GM19328 (cell line): Measurements from ENCODE around the gene KRTAP1-4.
"Not testable (repeated sequence)": the region's sequence is repeated elsewhere in the genome, so short reads cannot be mapped to it uniquely, and the experiment has no call there.

ENCODE experiments used
- ATAC-seq: cut with Tn5 transposase; IDR thresholded peaks from one replicate; pipeline ENCODE4 v1.9.1; 2021; ENCODE audit warnings: mild to moderate bottlenecking, moderate library complexity; ENCODE audit not compliant: unreplicated experiment

Gene KRTAP1-4, protein sequence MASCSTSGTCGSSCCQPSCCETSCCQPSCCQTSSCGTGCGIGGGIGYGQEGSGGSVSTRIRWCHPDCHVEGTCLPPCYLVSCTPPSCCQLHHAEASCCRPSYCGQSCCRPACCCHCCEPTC

DNA sequence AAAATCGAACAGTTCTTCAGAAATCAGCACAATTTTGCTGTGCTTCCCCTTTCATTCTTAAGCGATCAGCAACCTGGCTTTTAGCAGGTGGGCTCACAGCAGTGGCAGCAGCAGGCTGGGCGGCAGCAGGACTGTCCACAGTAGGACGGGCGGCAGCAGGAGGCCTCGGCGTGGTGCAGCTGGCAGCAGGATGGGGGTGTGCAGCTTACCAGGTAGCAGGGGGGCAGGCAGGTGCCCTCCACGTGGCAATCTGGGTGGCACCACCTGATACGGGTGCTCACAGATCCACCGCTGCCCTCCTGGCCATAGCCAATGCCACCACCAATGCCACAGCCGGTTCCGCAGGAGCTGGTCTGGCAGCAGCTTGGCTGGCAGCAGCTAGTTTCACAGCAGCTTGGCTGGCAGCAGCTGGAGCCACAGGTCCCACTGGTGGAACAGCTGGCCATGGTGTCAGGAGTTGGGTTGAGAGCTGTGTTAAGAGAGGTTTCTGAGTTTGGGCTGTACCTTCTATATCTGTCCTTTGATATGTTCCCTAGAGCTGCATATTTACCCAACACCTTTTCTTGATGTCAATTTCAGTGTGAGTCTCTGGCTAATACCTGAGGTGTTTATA lies at the start of gene KRTAP1-4:
Gene KRTAP1-4, minus strand, starts transcription at position 563 of the 613 bp plus-strand sequence. Its CDS starts 117 bp downstream, at position 446.
- ATAC-seq: no peak

DNA sequence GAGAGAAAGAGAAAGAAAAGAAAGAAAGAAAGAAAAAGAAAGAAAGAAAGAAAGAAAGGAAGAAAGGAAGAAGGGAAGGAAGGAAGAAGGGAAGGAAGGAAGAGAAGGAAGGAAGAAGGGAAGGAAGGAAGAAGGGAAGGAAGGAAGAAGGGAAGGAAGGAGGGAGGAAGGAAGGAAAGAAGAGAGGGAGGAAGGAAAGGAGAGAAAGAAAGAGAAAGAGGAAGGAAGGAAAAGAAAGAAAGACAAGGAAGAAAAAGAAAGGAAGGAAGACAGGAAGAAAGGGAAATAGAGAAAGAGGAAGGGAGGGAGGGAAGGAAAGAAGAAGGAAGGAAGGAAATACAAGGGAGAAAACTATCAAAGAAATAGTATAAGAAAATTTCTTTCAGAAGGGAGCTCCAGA lies 46.8 kb upstream of the KRTAP1-4 start:
- no peak for ATAC-seq

DNA sequence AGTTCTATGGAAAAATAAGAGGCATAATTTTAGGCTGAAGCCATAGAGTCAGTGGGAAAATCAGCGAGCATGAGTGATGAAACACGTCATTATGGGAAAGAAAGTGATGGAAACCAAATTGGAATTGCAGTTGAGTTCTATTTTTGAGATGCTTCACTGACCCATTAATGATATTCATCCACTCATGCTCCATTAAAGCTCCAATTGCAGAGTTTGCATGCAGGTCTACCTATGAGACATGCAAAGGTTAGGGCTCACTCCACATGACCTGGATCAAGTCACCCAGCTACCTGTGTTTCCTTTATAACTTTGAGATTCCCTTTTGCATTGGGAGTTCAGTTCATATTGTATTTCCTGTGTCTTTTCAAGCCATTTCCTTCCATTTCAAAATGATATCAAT lies 43.7 kb upstream of the KRTAP1-4 start:
- no peak for ATAC-seq

DNA sequence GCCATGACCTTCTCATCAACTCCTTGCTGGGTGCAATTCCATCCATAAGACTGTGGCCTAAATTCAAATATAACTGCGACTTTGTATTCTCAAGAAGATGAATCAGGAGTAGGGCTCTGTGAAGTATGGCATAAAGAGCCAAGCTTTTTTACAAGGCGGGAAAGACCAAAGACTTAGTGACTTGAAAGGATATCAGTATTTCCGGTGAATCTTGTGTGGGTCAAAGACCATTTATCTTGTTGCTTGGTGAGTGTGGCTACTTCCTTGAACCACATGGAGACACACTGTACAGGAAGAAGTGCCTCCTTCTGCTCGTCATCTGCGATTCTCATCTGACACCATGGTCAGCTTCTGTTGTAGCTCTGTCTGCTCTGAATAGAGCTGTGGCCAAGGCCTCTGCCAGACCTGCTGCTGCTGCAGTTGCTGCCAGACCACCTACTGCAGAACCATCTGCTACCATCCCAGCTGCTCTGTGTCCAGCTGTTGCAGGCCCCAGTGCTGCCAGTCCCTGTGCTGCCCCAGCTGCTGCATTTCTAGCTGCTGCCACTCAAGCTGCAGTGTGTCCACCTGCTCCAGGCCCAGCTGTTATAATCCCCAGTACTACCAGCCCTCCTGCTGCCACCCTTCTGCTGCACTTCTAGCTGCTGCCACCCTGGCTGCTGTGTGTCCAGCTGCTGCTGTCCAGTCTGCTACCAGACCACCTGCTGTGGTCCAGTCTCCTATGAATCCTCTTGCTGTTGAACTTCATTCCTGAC lies 41.8 kb upstream of the KRTAP1-4 start:
- no peak for ATAC-seq

DNA sequence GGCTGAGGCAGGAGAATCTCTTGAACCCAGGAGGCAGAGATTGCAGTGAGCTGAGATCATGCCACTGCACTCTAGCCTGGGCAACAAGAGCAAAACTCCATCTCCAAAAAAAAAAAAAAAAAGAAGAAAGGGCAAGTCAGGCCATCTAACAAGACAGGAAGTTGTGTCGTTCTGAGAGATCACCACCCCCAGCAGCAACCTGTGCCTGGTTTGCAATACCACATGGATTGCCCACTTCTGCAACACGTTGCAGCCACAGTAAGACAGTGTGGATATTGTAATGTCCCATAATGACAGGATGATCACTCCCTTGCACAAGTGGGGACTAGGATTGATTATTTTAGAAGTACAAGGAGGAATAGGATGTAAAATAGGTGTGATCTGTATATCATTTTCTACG lies 39.0 kb upstream of the KRTAP1-4 start:
- ATAC-seq: no peak

DNA sequence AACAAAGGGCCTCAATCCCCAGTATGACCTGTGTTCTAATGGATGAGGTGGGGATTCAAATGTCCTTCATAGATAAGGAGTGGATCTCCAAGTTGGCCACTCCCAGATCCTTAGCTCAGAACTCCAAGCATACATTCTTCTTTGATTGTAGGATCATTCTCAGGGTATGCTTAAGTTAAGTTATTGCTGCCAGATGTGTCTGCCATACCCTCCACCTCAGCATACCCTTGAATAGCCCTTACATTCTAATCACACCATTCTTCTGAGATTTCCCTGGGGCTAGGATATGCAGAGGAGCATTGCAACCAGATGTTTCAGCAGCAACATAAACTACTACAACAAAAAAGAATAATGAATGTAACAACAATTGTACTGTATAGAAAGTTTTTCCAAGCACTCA lies 37.3 kb upstream of the KRTAP1-4 start:
- ATAC-seq: no peak

DNA sequence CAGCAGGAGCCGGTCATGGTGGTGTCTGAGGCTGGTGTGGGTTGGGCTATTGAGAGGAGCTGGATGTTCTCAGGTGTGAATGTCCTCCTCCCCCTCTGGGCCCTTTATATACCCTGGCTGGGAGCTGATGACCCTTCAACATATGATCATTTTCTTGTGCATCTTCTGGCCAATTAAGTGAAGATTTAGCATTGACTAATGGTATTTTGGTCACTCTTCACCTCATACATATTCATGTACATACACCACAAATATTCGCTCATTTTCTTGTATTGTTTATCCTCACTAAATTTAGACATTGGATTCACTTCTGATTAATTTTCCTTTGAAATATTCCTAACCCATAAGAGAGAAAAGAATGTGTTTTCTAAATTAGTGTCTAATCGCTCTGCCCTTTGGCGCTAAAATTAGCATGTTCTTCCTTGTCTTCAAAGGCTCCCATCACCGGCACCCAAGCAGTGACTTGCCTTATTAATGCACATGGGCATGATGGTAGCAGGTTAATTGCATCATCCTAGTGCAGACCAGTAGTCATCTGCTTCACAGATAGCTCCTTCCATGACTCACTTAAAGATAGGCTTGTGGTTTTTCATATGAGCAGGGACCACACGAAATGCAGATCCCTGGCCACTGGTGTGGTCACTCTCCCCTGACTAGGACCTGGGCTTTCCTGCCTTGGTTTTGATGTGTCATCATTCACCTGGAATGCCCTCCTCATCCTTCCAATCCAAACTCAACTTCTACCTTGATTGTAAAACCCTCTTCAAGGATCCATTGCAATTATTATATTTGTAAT lies 36.0 kb upstream of the KRTAP1-4 start, which contains the start of gene KRTAP2-4:
Gene KRTAP2-4, minus strand, starts transcription at position 51 of the 796 bp plus-strand sequence. Its CDS starts 34 bp downstream, at position 17.
- no peak for ATAC-seq

DNA sequence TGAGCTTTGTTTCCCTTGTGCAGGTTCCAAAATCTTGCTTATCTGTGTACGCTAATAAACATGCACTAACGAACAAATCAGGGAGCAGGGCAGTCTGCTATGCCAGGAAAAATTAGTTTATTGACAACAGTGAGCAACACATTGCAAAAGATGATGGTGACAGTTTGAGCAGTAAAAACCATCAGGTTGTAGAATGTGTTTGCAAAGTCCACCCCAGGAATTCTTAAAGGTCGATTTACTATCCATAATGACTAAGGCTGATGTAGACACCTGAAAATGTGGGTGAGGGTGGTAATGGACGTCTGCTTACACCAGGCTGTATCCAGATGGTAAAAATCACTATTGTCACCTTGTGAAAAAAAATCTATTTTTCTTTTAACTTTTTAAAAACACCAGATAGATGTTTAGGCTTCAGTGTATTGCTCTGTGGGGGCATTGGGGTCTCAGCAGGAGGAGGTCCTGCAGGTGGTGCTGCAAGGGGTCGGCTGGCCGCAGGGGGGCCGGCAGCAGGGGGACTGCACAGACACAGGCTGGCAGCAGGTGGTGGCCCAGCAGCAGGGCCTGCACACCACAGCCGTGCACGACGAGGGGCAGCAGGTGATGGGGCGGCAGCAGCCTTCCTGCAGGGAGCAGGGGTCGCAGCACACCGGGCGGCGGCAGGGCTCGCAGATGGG lies 35.2 kb upstream of the KRTAP1-4 start:
- not testable (repeated sequence) for ATAC-seq

DNA sequence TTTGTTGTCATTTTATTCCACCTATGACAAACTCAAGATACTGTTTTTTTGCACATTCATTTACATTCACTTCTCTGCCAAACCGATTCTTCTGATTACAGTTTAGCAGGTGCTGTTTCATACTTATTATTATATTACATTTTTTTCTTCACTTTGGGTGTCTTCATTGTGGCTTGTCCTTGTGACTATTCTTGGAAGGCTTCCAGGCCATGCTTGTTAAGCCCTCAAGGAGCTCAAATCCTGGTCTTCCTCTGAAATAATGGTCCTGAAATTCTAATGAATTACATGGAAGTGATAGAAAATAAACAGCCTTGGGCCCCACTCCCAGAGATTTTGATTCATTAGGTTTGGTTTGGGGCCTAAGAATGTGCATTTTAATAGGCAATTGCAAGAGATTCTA lies 34.3 kb upstream of the KRTAP1-4 start:
- no peak for ATAC-seq

DNA sequence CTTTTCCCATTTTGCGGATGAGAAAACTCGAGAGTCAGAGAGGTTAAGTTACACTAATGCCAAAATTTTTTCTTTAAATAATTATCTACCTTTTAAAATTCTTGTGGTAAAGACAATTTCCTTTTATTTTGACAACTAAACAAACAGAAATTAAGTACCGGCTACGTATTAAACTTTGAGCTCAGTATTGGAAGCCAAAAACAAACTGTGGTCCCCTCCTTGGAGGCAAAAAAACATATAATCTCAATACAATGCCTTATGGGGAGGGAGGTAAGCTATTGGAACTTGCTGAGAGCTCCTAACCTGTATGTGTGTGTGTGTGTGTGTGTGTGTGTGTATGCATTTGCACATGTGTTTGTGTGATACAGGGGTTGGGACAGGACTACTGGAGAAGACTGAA lies 33.5 kb upstream of the KRTAP1-4 start:
- no peak for ATAC-seq

DNA sequence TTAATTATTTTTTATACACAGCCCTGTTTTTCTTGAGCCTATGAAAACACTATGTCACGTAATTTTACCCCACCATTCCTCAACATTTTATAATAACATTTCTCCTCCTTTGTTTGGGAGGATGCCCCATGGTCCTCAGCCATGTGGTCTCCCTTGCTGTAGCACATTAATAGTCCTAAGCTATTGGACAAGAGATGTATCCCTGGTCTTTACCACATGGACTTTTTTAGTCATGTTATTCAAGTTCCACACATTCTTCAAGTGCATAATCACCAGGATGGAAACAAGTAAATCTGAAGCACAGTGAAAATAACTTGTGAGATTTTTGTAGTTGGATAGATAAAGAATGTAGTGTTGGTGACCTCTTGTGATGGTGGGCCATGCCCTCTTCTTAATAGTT lies 32.0 kb upstream of the KRTAP1-4 start:
- ATAC-seq: no peak

DNA sequence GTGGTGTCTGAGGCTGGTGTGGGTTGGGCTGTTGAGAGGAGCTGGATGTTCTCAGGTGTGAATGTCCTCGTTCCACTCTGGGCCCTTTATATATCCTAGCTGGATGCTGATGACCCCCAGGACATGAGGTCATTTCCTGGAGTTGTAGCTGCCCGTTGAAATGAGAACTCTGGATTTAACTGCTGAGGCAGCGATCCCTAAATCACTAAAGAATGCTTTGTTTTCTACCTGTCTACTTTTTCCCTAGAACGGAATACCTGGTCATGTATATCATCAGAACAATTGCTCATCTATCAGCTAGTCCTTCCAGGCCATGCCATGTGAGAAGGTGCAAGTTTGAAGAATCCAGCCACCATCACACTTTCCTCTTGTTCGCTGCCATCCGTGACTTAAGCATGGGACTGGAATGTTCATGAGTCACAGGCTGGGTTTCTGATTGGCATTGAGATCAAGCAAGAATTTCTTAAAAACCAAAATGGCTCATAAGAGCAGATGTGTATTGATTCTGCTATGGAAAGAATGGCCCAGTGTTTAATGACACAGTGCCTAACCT lies 30.1 kb upstream of the KRTAP1-4 start, which contains the start of gene KRTAP2-3:
Gene KRTAP2-3, minus strand, starts transcription at position 63 of the 553 bp plus-strand sequence. CDS start 64 bp downstream, outside the sequence.
- ATAC-seq: no peak

DNA sequence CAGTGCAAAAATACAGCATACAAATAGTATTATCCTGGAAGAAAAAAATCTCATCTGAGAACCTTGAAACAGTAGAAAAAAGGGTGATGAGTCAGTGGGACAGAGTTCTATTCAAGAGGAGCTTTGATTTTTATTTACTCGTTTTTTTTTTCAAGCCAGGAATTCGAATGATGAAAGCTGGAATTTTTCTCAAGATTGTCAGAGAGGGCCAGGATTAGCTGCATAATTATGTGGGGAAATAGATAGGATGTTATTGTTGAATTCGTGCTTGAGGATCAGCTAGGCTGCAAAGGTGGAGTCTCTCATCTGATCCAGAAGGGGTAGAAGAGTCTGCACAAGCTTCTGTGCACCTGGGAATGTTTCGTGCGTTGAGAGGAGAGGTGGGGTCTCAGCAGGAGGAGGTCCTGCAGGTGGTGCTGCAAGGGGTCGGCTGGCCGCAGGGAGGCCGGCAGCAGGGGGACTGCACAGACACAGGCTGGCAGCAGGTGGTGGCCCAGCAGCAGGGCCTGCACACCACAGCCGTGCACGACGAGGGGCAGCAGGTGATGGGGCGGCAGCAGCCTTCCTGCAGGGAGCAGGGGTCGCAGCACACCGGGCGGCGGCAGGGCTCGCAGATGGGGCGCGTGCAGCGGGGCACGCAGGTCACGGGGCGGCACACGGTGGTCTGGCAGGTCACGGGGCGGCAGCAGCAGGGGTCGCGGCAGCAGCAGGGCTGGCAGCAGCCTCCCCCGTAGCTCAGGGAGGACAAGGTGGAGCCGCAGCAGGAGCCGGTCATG lies 29.5 kb upstream of the KRTAP1-4 start:
- not testable (repeated sequence) for ATAC-seq

DNA sequence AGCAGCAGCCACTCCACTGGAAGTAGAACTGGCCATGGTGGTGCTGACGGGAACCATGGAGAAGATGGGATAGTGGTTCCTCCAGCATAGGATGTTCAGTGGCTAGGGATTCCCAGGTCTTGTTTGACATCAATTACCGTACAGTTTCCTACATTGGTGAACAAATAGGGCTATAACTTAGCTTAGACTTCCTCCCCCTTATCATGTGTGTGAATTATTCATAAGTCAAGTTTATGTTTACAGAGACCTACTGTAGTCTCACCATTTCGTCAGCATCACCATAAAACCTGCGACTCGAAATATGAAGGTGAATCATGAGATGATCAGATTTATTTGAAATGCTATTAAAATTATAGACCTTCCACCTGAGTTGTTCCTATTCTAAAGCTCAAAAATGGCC lies 28.7 kb upstream of the KRTAP1-4 start:
- ATAC-seq: no peak

DNA sequence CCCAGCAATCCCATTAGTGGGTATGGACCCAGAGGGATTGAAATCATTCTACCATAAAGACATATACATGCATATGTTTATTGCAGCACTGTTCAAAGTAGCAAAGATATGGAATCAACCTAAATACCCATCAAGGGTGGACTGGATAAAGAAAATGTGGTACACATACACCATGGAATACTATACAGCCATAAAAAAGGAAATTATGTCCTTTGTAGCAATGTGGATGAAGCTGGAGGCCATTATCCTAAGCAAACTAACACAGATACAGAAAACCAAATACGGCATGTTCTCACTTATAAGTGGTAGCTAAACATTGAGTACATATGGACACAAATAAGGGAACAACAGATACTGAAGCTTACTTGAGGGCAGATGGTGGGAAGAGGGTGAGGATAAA lies 27.6 kb upstream of the KRTAP1-4 start:
- no peak for ATAC-seq

DNA sequence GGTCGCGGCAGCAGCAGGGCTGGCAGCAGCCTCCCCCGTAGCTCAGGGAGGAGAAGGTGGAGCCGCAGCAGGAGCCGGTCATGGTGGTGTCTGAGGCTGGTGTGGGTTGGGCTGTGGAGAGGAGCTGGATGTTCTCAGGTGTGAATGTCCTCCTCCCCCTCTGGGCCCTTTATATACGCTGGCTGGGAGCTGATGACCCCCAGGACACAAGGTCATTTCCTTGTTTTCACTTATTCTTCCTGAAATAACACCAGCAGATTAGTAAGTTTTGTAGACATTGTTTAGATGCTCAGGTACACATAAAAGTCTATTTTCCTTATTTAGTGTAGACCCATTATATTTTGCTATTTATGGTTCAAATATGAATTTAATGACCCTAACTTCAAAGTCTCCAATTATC lies 25.1 kb upstream of the KRTAP1-4 start, which contains the start of gene KRTAP2-2:
Gene KRTAP2-2, minus strand, starts transcription at position 101 of the 400 bp plus-strand sequence. Its CDS starts 19 bp downstream, at position 82.
- not testable (repeated sequence) for ATAC-seq

DNA sequence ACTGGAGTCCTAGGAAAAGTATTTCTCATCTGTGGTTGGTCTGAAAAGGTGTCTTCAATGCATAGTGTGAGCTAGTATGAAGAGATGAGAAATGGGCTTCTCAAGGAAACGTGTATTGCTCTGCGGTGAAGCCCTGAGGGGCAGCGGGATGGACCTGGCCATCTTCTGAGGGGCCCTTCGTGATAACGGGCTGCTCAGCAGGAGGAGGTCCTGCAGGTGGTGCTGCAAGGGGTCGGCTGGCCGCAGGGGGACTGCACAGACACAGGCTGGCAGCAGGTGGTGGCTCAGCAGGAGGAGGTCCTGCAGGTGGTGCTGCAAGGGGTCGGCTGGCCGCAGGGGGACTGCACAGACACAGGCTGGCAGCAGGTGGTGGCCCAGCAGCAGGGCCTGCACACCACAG lies 24.6 kb upstream of the KRTAP1-4 start:
- ATAC-seq: not testable (repeated sequence)

DNA sequence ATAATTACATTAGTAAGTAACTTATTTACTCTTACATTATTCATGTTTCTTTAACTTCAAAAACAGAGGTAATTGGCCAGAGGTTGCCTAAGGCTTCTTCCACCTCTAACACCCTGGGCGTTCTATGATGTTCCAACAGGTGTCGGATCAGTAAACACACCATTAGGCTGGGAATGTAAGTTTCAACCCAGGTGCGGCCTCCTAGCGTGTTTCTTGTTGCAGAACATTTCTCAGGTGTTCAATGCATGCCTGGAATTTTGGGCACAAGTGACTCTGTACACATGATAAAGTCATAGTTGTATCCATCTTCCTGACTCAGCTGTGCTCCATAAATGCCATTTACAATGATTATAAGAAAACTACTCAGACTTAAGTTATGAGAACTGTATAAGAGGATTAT lies 24.0 kb upstream of the KRTAP1-4 start:
- ATAC-seq: no peak

DNA sequence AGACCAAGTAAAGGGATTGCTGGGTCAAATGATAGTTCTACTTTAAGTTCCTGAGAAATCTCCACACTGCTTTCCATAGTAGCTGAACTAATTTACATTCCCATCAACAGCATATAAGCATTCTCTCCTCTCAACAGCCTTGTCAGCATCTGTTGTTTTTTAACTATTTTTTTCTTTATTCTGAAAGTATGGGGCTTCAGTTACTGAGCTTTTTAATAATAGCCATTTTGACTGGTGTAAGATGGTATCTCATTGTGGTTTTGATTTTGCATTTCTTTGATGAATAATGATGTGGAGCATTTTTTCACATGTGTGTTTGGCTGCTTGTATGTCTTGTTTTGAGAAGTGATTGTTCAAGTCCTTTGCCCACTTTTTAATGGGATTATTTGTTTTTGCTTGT lies 22.6 kb upstream of the KRTAP1-4 start:
- no peak for ATAC-seq
